K562 (cell line): Measurements from ENCODE around the gene OTX2. TPM values are rescaled to one million over a fixed set of nuclear protein-coding genes. Genes with fewer than 3 reads are reported as not detected.

ENCODE experiments used
- ATAC-seq: fragments of 200-7000 bp; cut with Tn5 transposase; 3 replicates; pipeline ENCODE4 v1.9.1; 2020; ENCODE audit warnings: moderate library complexity
- BruUV-seq: library from RNA; stranded (reverse); fragments of 400-500 nt; replicated peaks from 2 replicates; lab custom pipeline; 2021; lab: Mats Ljungman, UMichigan
- CTCF ChIA-PET: fragments of 300-600 bp; formaldehyde crosslinking; extraction: SDS; loops from one replicate; lab custom pipeline; 2021; ENCODE audit warnings: low intra/inter-chr PET ratio; lab: Yijun Ruan, JAX
- POLR2A ChIA-PET: fragments of 300-600, 350-650 bp; sonication (Branson Sonifier 250); formaldehyde crosslinking; extraction: SDS; loops from one replicate; lab custom pipeline; 2021; ENCODE audit warnings: antibody characterized with exemption, inconsistent platforms; lab: Yijun Ruan, JAX
- DNase-seq, 4 experiments: peaks; one replicate each; pipeline versions ENCODE4 v3.0.0 to v3.0.0-alpha.2; 2011 to 2018; ENCODE audit warnings: low spot score in 3 of 4, mixed read lengths in 3 of 4; ENCODE audit errors: extremely low read depth in 1 of 4
- FAIRE-seq: peaks from 2 replicates; lab custom pipeline; 2011; peaks lifted over from hg19 to GRCh38; lab: Jason Lieb, UNC
- H2AFZ ChIP-seq: 2 replicates; pipeline ENCODE4 v1.6.0; 2011; ENCODE audit warnings: low read depth, low read length, control low read depth, inconsistent platforms
- H3K27ac ChIP-seq: fragments of 200-600 bp; 3 replicates; pipeline ENCODE4 v1.8.0; 2011; ENCODE audit warnings: low read depth, mild to moderate bottlenecking, control low read depth, inconsistent platforms, low read length, moderate library complexity, mixed read lengths; ENCODE audit errors: extremely low read depth
- H3K27me3 ChIP-seq, 2 experiments: fragments of 300-600 bp in 1 of 2; 2 replicates in 1 of 2; 3 replicates in 1 of 2; pipeline versions ENCODE4 v1.6.0 to v1.8.0; 2011; ENCODE audit warnings: inconsistent platforms in 2 of 2, low read length in 2 of 2, mild to moderate bottlenecking in 1 of 2, mixed read lengths in 1 of 2, moderate library complexity in 1 of 2; ENCODE audit not compliant: control insufficient read depth in 2 of 2, insufficient read depth in 2 of 2
- H3K36me3 ChIP-seq: fragments of 300-600 bp; 3 replicates; pipeline ENCODE4 v1.8.0; 2011; ENCODE audit warnings: mild to moderate bottlenecking, low read length, inconsistent platforms; ENCODE audit not compliant: control insufficient read depth, insufficient read depth
- H3K4me1 ChIP-seq, 2 experiments: fragments of 200-600 bp in 1 of 2; replicated peaks in 1 of 2; 2 replicates in 1 of 2; 3 replicates in 1 of 2; pipeline versions ENCODE4 v1.5.1 to v1.8.0; 2011; ENCODE audit warnings: inconsistent platforms in 2 of 2, low read length in 2 of 2, mild to moderate bottlenecking in 1 of 2, mixed read lengths in 1 of 2, moderate library complexity in 1 of 2; ENCODE audit not compliant: control insufficient read depth in 2 of 2, insufficient read depth in 2 of 2
- H3K4me2 ChIP-seq: 2 replicates; pipeline ENCODE4 v1.6.1; 2011; ENCODE audit warnings: low read length, control low read depth, inconsistent platforms, mixed read lengths; ENCODE audit not compliant: insufficient read depth
- H3K4me3 ChIP-seq: fragments of 200-600 bp; sonication (generic), shearing (Covaris generic); 2 replicates; pipeline ENCODE4 v1.5.1; 2016; ENCODE audit warnings: control low read depth, inconsistent platforms
- H3K79me2 ChIP-seq: fragments of 200-600 bp; 3 replicates; pipeline ENCODE4 v1.8.0; 2011; ENCODE audit warnings: low read length, inconsistent platforms; ENCODE audit not compliant: control insufficient read depth, insufficient read depth
- H3K9ac ChIP-seq, 2 experiments: 2 replicates each; pipeline versions ENCODE4 v1.6.0 to v1.6.1; 2011; ENCODE audit warnings: low read depth in 2 of 2, low read length in 2 of 2, control low read depth in 1 of 2, inconsistent platforms in 1 of 2, mild to moderate bottlenecking in 1 of 2, mixed read lengths in 1 of 2; ENCODE audit not compliant: insufficient read depth in 1 of 2
- H3K9me1 ChIP-seq: one replicate; pipeline ENCODE4 v1.6.0; 2011; ENCODE audit warnings: inconsistent platforms, mild to moderate bottlenecking, low read length, moderate library complexity; ENCODE audit not compliant: control insufficient read depth, insufficient read depth
- H3K9me3 ChIP-seq: replicated peaks from 2 replicates; pipeline ENCODE4 v1.5.1; 2011; ENCODE audit warnings: low read depth, low read length, inconsistent platforms; ENCODE audit not compliant: control insufficient read depth, insufficient read depth
- H4K20me1 ChIP-seq: replicated peaks from 2 replicates; pipeline ENCODE4 v1.6.1; 2011; ENCODE audit warnings: low read length, inconsistent platforms, mixed read lengths; ENCODE audit not compliant: control insufficient read depth, insufficient read depth
- REST ChIP-seq, 2 experiments: fragments of 450-650 bp; formaldehyde crosslinking in 1 of 2; IDR thresholded peaks; 2 replicates each; pipeline versions ENCODE4 v1.4.0 to v1.6.1; 2014 to 2020; ENCODE audit warnings: mild to moderate bottlenecking in 2 of 2, borderline replicate concordance in 1 of 2, low read depth in 1 of 2
- WGBS: fragments of 100-300 bp; shearing (Covaris generic); methylation state at CpG from one replicate; pipeline ENCODE4 v1.1.6; 2016; ENCODE audit warnings: low coverage, mixed read lengths; ENCODE audit not compliant: insufficient coverage; ENCODE audit errors: missing lambda C conversion rate; 5-methylcytosine and 5-hydroxymethylcytosine counted together
- in situ Hi-C: fragments of 300-500 bp; cut with MboI; formaldehyde crosslinking; loops from 4 replicates; pipeline ENCODE4 v1.15.0; 2018; ENCODE audit warnings: inconsistent platforms, mixed read lengths
- intact Hi-C: fragments of 100-400 bp; cut with micrococcal nuclease; formaldehyde crosslinking; loops from 2 replicates; pipeline ENCODE4 v1.14.2; 2022
- polyA plus RNA-seq, 8 experiments: library from polyadenylated mRNA; depleted of rRNA in 4 of 8; stranded (reverse) in 5 of 8; unstranded in 3 of 8; fragments of >200 nt; fragmentation: Nextera tagmentation in 2 of 8; fragmentation: Illumina TruSeq in 1 of 8; extraction: Ambion mirVana in 2 of 8; extraction: Trizol in 1 of 8; gene quantifications; 2 replicates each; pipeline versions ENCODE4 v1.2.1 to v1.2.3, GENCODE V29; 2011 to 2014; ENCODE audit warnings: inconsistent platforms in 1 of 8, missing spikeins in 1 of 8
- total RNA-seq, 7 experiments: library from RNA; depleted of rRNA in 6 of 7; stranded (reverse); fragments of >200 nt in 6 of 7; fragmentation: Illumina TruSeq in 2 of 7; extraction: Trizol in 2 of 7; gene quantifications; 2 replicates each; pipeline versions ENCODE4 v1.2.1 to v1.2.3, GENCODE V29; 2011 to 2021; ENCODE audit warnings: low replicate concordance in 1 of 7

OTX2 gene
- total and polyA plus RNA-seq, 9 of the 15 experiments (the other 6 are each of a cell fraction or from before 2014, with no cell fraction given): not detected

GRCh38 chr14:56816574-56817391 is 6.5 kb upstream of the OTX2 start:
- CTCF ChIA-PET: no interaction called here
- WGBS: 16% methylated on average over 27 of the region's 66 CpGs
- BruUV-seq: no TSS peak
- TF ChIP-seq REST (IDR thresholded peaks at IDR 0.05; ENCODE audit: borderline replicate concordance) (no peak), REST (CRISPR knock-in tag; IDR thresholded peaks at IDR 0.05; ENCODE audit: low read depth) (no peak)

More at GRCh38 chr14:56816574-56817391, 6.5 kb upstream of the OTX2 start:
- Histone ChIP-seq H3K9me1 (no peaks in the 10 kb centered on the region), H2AFZ (no peak overlapping the region), H4K20me1 (peaks cover 4% of the 10 kb centered on the region; the same call in 1 of the 2 replicates), H3K4me3 (no peak overlapping the region), H3K4me1 (no peaks in the 10 kb centered on the region), H3K36me3 (no peaks in the 10 kb centered on the region), H3K27ac (no peak overlapping the region), H3K9me3 (no peaks in the 10 kb centered on the region), H3K9ac (no peak overlapping the region), H3K79me2 (no peaks in the 10 kb centered on the region), H3K4me2 (no peak overlapping the region), H3K27me3 (peaks cover 3 to 19% of the 10 kb centered on the region in 2 experiments; a peak in 3 of 5 replicates)
- intact Hi-C loops (no loop called here), in situ Hi-C loops (no loop called here)
- POLR2A ChIA-PET: interaction anchor here (0.6 kb wide), 1 partner anchor 9 kb away, joined by 3 read pairs; no protein-coding TSS in a partner anchor
- FAIRE-seq: no peak
- DNase-seq: no peak
- ATAC-seq: no peak
